Common myeloid progenitor, CD34-positive (primary cell): Measurements from ENCODE around the gene DHRSX.

ENCODE experiments used
- CTCF ChIA-PET: fragments of 350-600 bp; sonication (Branson Sonifier 250); formaldehyde crosslinking; loops from one replicate; lab custom pipeline; 2021; ENCODE audit warnings: antibody characterized with exemption; lab: Charles Lee
- POLR2A ChIA-PET: fragments of 350-600 bp; sonication (Branson Sonifier 250); formaldehyde crosslinking; loops from one replicate; lab custom pipeline; 2021; ENCODE audit warnings: antibody characterized with exemption; lab: Charles Lee
- DNase-seq, 3 donors: peaks; one replicate each; pipeline versions ENCODE4 v3.0.0 to v3.0.0-alpha.2; 2013
- H3K27ac ChIP-seq, 2 experiments: 1 replicate in 1 of 2; 2 replicates in 1 of 2; pipeline ENCODE4 v1.7.0; 2013; ENCODE audit warnings: inconsistent platforms in 2 of 2, low read length in 2 of 2, mild to moderate bottlenecking in 2 of 2, low read depth in 1 of 2, moderate library complexity in 1 of 2; ENCODE audit not compliant: severe bottlenecking in 2 of 2, insufficient read depth in 1 of 2, poor library complexity in 1 of 2
- H3K27me3 ChIP-seq, 5 experiments: replicated peaks in 2 of 5; 1 replicate in 3 of 5; 2 replicates in 2 of 5; pipeline versions ENCODE4 v1.6.1 to v1.7.0; 2013; ENCODE audit warnings: low read length in 4 of 5, mild to moderate bottlenecking in 2 of 5, moderate library complexity in 2 of 5, inconsistent platforms in 1 of 5; ENCODE audit not compliant: insufficient read depth in 5 of 5, control insufficient read depth in 4 of 5
- H3K36me3 ChIP-seq, 4 experiments: 1 replicate in 2 of 4; 2 replicates in 2 of 4; pipeline versions ENCODE4 v1.6.1 to v1.7.0; 2013; ENCODE audit warnings: low read length in 3 of 4, control low read depth in 1 of 4, mild to moderate bottlenecking in 1 of 4; ENCODE audit not compliant: control insufficient read depth in 4 of 4, insufficient read depth in 4 of 4
- H3K4me1 ChIP-seq, 4 experiments: 1 replicate in 3 of 4; 2 replicates in 1 of 4; pipeline versions ENCODE4 v1.6.1 to v1.7.1; 2013; ENCODE audit warnings: low read length in 3 of 4, mild to moderate bottlenecking in 3 of 4, control low read depth in 1 of 4, inconsistent platforms in 1 of 4, moderate library complexity in 1 of 4; ENCODE audit not compliant: control insufficient read depth in 4 of 4, insufficient read depth in 4 of 4; ENCODE audit errors: control extremely low read depth in 1 of 4
- H3K4me3 ChIP-seq, 7 experiments: 1 replicate in 4 of 7; 2 replicates in 3 of 7; pipeline versions ENCODE4 v1.5.1 to v1.7.0; 2013; ENCODE audit warnings: mild to moderate bottlenecking in 7 of 7, low read length in 6 of 7, moderate library complexity in 6 of 7, inconsistent platforms in 2 of 7, low read depth in 2 of 7, control low read depth in 1 of 7; ENCODE audit not compliant: insufficient read depth in 4 of 7, control insufficient read depth in 1 of 7; ENCODE audit errors: extremely low read depth in 1 of 7
- H3K9me3 ChIP-seq, 5 experiments: 1 replicate in 4 of 5; 2 replicates in 1 of 5; pipeline versions ENCODE4 v1.6.1 to v1.7.1; 2013; ENCODE audit warnings: low read length in 4 of 5, mild to moderate bottlenecking in 2 of 5, inconsistent platforms in 1 of 5, low read depth in 1 of 5, moderate library complexity in 1 of 5; ENCODE audit not compliant: control insufficient read depth in 4 of 5, insufficient read depth in 2 of 5; ENCODE audit errors: control extremely low read depth in 1 of 5
- WGBS: methylation state at CpG from one replicate; pipeline ENCODE4 v1.1.5; 2013; ENCODE audit not compliant: insufficient coverage; 5-methylcytosine and 5-hydroxymethylcytosine counted together

The DHRSX gene

DNA sequence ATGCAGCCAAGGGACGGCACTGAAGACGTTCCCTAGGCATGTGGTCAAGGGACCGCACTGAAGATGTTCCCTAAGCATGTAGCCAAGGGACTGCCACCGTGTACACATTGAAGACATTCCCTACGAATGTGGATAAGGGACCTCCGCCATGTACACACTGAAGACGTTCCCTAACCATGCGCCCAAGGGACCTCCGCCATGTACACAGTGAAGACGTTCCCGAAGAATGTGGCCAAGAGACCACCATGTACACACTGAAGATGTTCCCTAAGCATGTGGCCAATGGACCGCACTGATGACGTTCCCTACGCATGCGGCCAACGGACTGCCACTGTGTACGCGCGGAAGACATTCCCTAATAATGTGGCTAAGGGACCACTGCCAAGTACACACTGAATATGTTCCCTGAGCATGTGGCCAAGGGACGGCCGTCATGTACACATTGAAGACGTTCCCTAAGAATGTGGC lies 48.4 kb downstream of the DHRSX start:
- no peaks in the 10 kb centered on the region for H3K27me3 ChIP-seq
- ChIA-PET CTCF (no interaction called here), POLR2A (no interaction called here)
- no peak for DNase-seq
- WGBS, result 97% methylated on average over 21 of the region's 22 CpGs
- H3K36me3 ChIP-seq, result no peaks in the 10 kb centered on the region
- H3K27ac ChIP-seq, result no peak overlapping the region
- H3K4me3 ChIP-seq, result no peak overlapping the region
- H3K4me1 ChIP-seq, result no peaks in the 10 kb centered on the region
- peaks cover 0 to 4% (median 0%) of the 10 kb centered on the region in 5 experiments for H3K9me3 ChIP-seq

DNA sequence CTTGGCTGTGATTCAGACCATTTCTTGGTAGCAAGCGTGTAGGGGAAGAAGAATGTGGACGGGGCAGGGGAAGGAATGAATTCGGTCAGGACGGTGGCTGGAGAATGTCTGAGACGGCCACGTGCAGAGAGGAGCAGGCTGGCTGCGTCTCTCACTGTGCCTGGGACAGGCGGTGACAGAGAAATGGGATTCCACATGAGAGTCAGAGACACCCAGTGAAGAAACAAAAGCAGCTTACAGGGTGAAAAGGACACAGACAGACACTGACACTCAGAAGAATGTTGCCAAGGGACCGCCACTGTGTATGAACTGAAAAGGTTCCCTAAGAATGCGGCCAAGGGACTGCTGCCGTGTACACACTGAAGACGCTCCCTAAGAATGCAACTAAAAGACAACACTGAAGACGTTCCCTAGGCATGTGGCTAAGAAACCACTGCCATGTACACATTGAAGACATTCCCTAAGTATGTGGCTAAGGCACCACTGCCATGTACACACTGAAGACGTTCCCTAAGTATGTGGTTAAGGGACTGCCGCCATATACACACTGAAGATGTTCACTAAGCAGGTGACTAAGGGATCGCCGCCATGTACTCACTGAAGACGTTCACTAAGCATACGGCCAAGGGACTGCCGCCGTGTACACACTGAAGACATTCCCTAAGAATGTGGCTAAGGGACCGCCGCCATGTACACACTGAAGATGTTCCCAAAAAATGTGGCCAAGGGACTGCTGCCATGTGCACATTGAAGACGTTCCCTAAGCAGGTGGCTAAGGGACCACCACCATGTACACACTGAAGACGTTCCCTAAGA lies 49.1 kb downstream of the DHRSX start:
- no peak for DNase-seq
- no peaks in the 10 kb centered on the region for H3K4me1 ChIP-seq
- ChIA-PET CTCF (no interaction called here), POLR2A (no interaction called here)
- H3K9me3 ChIP-seq, result peaks cover 0 to 4% (median 0%) of the 10 kb centered on the region in 5 experiments
- H3K4me3 ChIP-seq, result no peak overlapping the region
- 96% methylated on average over 25 of the region's 25 CpGs for WGBS
- no peak overlapping the region for H3K27ac ChIP-seq
- H3K36me3 ChIP-seq, result no peaks in the 10 kb centered on the region
- no peaks in the 10 kb centered on the region for H3K27me3 ChIP-seq

DNA sequence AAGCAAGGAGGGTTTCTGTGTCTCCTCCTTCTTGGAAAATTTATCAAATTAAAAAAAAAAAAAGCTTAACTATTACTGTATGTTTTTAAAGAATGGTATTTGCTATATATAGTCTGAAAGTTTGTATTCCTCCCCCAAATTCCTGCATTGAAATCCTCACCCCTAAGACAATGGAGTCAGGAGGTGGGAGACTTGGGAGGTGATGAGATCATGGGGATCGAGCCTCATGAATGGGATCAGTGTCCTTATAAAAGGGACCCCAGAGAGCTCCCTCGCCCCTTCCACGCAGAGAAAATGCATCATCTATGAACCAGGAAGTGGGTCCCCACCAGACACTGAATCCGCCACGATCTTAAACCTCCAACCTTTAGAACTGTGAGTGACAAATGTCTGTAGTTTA lies 50.1 kb downstream of the DHRSX start:
- Histone ChIP-seq H3K36me3 (no peaks in the 10 kb centered on the region), H3K27ac (no peak overlapping the region), H3K4me3 (no peak overlapping the region), H3K27me3 (no peaks in the 10 kb centered on the region), H3K9me3 (peaks cover 0 to 9% (median 3%) of the 10 kb centered on the region in 5 experiments), H3K4me1 (no peaks in the 10 kb centered on the region)
- ChIA-PET CTCF (no interaction called here), POLR2A (no interaction called here)
- WGBS, result 100% methylated on average over 1 of the region's 5 CpGs
- DNase-seq, result no peak

DNA sequence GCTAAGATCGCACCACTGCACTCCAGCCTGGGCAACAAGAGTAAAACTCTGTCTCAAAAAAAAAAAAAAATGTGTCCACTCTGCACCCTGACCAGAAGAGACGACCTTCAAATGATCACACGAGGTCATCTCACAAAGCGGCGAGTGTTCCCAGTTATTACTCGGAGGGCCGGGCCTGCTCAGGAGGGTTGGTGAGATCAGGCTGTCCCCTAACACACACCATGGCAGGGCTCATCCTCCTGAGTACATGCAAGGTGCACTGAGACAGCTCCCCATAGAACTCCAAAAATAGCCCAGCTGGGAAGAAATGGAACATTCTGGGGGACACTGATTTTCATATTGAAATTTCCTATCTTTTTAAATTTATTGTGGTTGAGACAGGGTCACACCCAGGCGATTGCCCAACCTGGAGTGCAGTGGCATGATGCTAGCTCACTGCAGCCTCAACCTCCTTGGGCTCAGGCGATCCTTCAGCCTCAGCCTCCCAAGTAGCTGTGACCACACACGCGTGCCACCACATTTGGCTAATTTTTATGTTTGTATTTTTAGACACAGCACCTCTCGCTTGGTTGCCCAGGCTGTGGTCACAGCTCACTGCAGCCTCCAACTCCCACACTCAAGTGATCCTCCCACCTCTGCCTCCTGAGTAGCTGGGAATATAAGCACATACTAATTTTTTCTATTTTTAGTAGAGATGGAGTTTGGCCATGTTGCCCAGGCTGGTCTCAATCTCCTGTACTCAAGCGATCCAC lies 51.5 kb downstream of the DHRSX start:
- peaks cover 0 to 9% (median under 1%) of the 10 kb centered on the region in 5 experiments for H3K9me3 ChIP-seq
- H3K4me3 ChIP-seq, result no peak overlapping the region
- ChIA-PET POLR2A (no interaction called here), CTCF (no interaction called here)
- DNase-seq, result no peak
- no peaks in the 10 kb centered on the region for H3K27me3 ChIP-seq
- H3K4me1 ChIP-seq, result no peaks in the 10 kb centered on the region
- no peak overlapping the region for H3K27ac ChIP-seq
- no peaks in the 10 kb centered on the region for H3K36me3 ChIP-seq
- WGBS, result 97% methylated on average over 10 of the region's 13 CpGs

DNA sequence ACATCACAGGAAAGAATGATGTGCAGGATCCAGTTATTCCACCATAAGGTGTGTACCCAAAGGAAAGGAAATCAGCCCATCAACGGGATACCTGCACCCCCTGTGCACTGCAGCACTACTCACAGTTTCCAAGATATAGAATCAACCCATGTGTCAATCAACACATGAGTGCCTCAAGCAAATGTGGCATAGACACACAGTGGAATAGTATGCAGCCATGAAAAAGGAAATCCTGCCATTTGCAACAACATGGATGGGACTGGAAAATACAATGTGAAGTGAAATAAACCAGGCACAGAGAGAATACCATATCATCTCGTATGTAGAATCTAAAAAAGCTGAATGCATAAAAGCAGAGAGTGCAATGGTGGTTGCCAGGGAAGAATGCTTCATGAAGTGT lies 53.3 kb downstream of the DHRSX start:
- ChIA-PET CTCF (no interaction called here), POLR2A (no interaction called here)

DNA sequence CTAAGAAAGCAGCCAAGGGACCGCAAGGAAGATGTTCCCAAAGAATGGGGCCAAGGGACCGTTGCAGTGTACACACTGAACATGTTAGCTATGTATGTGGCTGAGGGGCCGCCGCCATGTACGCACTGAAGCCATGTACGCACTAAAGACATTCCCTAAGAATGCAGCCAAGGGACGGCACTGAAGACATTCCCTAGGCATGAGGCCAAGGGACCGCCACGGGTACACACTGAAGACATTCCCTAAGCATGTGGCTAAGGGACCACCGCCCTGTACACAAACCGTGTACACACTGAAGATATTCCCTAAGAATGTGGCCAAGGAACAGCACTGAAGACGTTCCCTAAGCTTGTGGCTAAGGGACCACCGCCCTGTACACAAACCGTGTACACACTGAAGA lies 54.0 kb downstream of the DHRSX start:
- no peak overlapping the region for H3K27ac ChIP-seq
- WGBS, result 97% methylated on average over 14 of the region's 14 CpGs
- no peaks in the 10 kb centered on the region for H3K4me1 ChIP-seq
- H3K9me3 ChIP-seq, result peaks cover 0 to 9% (median 0%) of the 10 kb centered on the region in 5 experiments
- H3K27me3 ChIP-seq, result no peaks in the 10 kb centered on the region
- POLR2A ChIA-PET, result no interaction called here
- no peak overlapping the region for H3K4me3 ChIP-seq
- H3K36me3 ChIP-seq, result no peaks in the 10 kb centered on the region
- no peak for DNase-seq
- CTCF ChIA-PET, result no interaction called here

More for the DNA sequence above, 53.3 kb downstream of the DHRSX start:
- Histone ChIP-seq H3K4me1 (no peaks in the 10 kb centered on the region), H3K27ac (no peak overlapping the region), H3K27me3 (no peaks in the 10 kb centered on the region), H3K4me3 (no peak overlapping the region), H3K36me3 (no peaks in the 10 kb centered on the region), H3K9me3 (peaks cover 0 to 9% (median 0%) of the 10 kb centered on the region in 5 experiments)
- DNase-seq, result no peak
- 100% methylated on average over 1 of the region's 2 CpGs for WGBS
